ENCODE data around the gene ARHGAP18. TPM values are rescaled to one million over a fixed set of nuclear protein-coding genes. Genes with fewer than 3 reads are reported as not detected.

The ARHGAP18 gene
- total RNA-seq, 1 donor from 2014 or later, result 3.8 TPM

- H3K4me3 Mint-ChIP-seq, result no peak overlapping the region
- intact Hi-C loops (cut with micrococcal nuclease), result no loop called here
- H3K27me3 Mint-ChIP-seq, result no peaks in the 10 kb centered on the region
- no peak for DNase-seq
- H3K36me3 Mint-ChIP-seq (ENCODE audit: low read depth), result no peaks in the 10 kb centered on the region
- H3K27ac Mint-ChIP-seq, result no peak overlapping the region
- H3K4me1 Mint-ChIP-seq, result peaks cover 25% of the 10 kb centered on the region
- no peaks in the 10 kb centered on the region for H3K9me3 Mint-ChIP-seq
Measured at GRCh38 chr6:129665555-129665954, 44.4 kb downstream of the ARHGAP18 start.

GRCh38 chr6:129663531-129663930, 46.4 kb downstream of the ARHGAP18 start:
- Mint-ChIP-seq H3K4me3 (no peak overlapping the region), H3K4me1 (peaks cover 23% of the 10 kb centered on the region), H3K27ac (no peak overlapping the region), H3K9me3 (no peaks in the 10 kb centered on the region), H3K27me3 (no peaks in the 10 kb centered on the region), H3K36me3 (ENCODE audit: low read depth) (no peaks in the 10 kb centered on the region)
- no peak for DNase-seq
- intact Hi-C loops (cut with micrococcal nuclease), result no loop called here

DNA sequence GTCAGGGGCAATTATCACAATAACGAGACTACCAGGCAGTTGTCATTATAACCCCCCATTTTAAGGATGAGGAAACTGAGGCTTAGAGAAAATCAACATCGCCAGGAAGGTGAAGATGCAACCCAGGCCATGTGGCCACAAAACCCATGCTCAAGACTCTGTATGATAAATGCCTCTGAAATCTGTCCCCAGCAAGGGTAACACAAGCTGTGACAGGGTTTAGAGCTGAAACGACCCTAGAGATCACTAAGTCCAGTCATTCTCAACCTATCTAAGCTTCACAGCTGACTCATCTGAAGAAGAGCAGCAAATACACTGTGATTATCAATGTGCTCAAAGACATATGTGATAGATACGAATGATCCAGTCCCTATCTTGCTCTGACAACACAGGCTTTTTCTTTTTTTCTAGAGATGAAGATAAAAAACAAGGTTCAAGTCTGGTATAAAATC, 47.0 kb downstream of the ARHGAP18 start:
- Mint-ChIP-seq H3K4me1 (peaks cover 21% of the 10 kb centered on the region), H3K27ac (no peak overlapping the region)
- intact Hi-C loops (cut with micrococcal nuclease), result no loop called here

DNA sequence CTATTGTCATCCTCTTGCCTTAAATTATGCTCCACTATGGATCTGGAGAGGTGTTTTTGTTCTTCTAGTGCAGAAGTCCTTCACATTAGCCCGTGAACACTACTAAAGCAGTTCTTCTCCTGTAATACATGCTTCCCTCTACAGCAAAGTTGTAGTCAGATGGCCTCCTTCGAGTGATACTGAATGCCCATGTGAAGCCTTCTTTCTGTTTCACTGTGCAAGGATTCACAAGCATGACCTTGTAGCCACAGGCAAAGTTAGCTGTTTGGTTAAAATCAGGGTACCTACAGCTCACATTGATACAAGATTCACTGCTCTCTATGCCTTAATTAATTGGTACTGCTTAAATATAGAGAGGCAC, 47.6 kb downstream of the ARHGAP18 start:
- Mint-ChIP-seq H3K4me1 (peaks cover 19% of the 10 kb centered on the region), H3K27ac (no peak overlapping the region), H3K36me3 (ENCODE audit: low read depth) (no peaks in the 10 kb centered on the region), H3K4me3 (no peak overlapping the region), H3K27me3 (no peaks in the 10 kb centered on the region), H3K9me3 (no peaks in the 10 kb centered on the region)
- peak; percentile 45 for DNase-seq
- intact Hi-C loops (cut with micrococcal nuclease), result no loop called here

More for the DNA sequence above, 47.0 kb downstream of the ARHGAP18 start:
- no peak for DNase-seq
- H3K9me3 Mint-ChIP-seq, result no peaks in the 10 kb centered on the region
- no peak overlapping the region for H3K4me3 Mint-ChIP-seq
- H3K27me3 Mint-ChIP-seq, result no peaks in the 10 kb centered on the region
- H3K36me3 Mint-ChIP-seq (ENCODE audit: low read depth), result no peaks in the 10 kb centered on the region

GRCh38 chr6:129661536-129662405, 48.2 kb downstream of the ARHGAP18 start:
- peak; percentile 48 for DNase-seq
- Mint-ChIP-seq H3K9me3 (no peaks in the 10 kb centered on the region), H3K27ac (no peak overlapping the region), H3K36me3 (ENCODE audit: low read depth) (no peaks in the 10 kb centered on the region), H3K27me3 (no peaks in the 10 kb centered on the region), H3K4me1 (peaks cover 18% of the 10 kb centered on the region), H3K4me3 (no peak overlapping the region)
- intact Hi-C loops (cut with micrococcal nuclease), result no loop called here

GRCh38 chr6:129660346-129660676, 49.7 kb downstream of the ARHGAP18 start:
- Mint-ChIP-seq H3K4me1 (peaks cover 14% of the 10 kb centered on the region), H3K27me3 (no peaks in the 10 kb centered on the region), H3K27ac (no peak overlapping the region), H3K36me3 (ENCODE audit: low read depth) (no peaks in the 10 kb centered on the region), H3K9me3 (no peaks in the 10 kb centered on the region), H3K4me3 (no peak overlapping the region)
- intact Hi-C loops (cut with micrococcal nuclease), result no loop called here
- no peak for DNase-seq

- Mint-ChIP-seq H3K27ac (no peak overlapping the region), H3K9me3 (no peaks in the 10 kb centered on the region), H3K4me3 (no peak overlapping the region), H3K27me3 (no peaks in the 10 kb centered on the region), H3K4me1 (peaks cover 15% of the 10 kb centered on the region), H3K36me3 (ENCODE audit: low read depth) (no peaks in the 10 kb centered on the region)
- intact Hi-C loops (cut with micrococcal nuclease), result no loop called here
- DNase-seq, result peak; percentile 41
Measured at GRCh38 chr6:129659590-129660345, 50.2 kb downstream of the ARHGAP18 start.

DNA sequence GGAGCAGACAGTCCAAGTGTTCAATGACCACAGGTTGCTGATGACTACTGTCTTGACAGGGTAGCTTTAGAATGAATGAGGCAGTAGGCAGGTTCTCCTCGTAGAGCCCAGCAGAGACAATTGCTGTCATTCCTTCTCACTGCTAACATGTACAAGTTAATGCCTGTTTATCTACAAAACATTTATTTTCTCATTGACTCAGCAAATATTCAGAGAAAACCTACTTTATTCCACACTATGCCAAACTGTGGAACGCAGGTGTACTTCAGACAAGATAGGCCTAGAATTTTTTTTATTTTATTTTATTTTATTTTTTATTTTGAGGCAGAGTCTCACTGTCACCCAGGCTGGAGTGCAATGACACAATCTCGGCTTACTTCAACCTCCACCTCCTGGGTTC, 50.8 kb downstream of the ARHGAP18 start:
- H3K27me3 Mint-ChIP-seq, result no peaks in the 10 kb centered on the region
- H3K27ac Mint-ChIP-seq, result no peak overlapping the region
- no peak for DNase-seq
- intact Hi-C loops (cut with micrococcal nuclease), result no loop called here
- no peaks in the 10 kb centered on the region for H3K36me3 Mint-ChIP-seq (ENCODE audit: low read depth)
- peaks cover 14% of the 10 kb centered on the region for H3K4me1 Mint-ChIP-seq
- H3K9me3 Mint-ChIP-seq, result no peaks in the 10 kb centered on the region
- H3K4me3 Mint-ChIP-seq, result no peak overlapping the region

GRCh38 chr6:129657483-129657882, 52.5 kb downstream of the ARHGAP18 start:
- DNase-seq, result no peak
- Mint-ChIP-seq H3K36me3 (ENCODE audit: low read depth) (no peaks in the 10 kb centered on the region), H3K4me3 (no peak overlapping the region), H3K27ac (no peak overlapping the region), H3K9me3 (no peaks in the 10 kb centered on the region), H3K4me1 (peaks cover 12% of the 10 kb centered on the region), H3K27me3 (no peaks in the 10 kb centered on the region)
- intact Hi-C loops (cut with micrococcal nuclease), result no loop called here

GRCh38 chr6:129655334-129655733, 54.6 kb downstream of the ARHGAP18 start:
- no peak for DNase-seq
- no peaks in the 10 kb centered on the region for H3K9me3 Mint-ChIP-seq
- no peak overlapping the region for H3K27ac Mint-ChIP-seq
- intact Hi-C loops (cut with micrococcal nuclease), result no loop called here
- peaks cover 7% of the 10 kb centered on the region for H3K4me1 Mint-ChIP-seq
- H3K36me3 Mint-ChIP-seq (ENCODE audit: low read depth), result no peaks in the 10 kb centered on the region
- H3K27me3 Mint-ChIP-seq, result no peaks in the 10 kb centered on the region
- H3K4me3 Mint-ChIP-seq, result no peak overlapping the region

GRCh38 chr6:129653746-129654145, 56.2 kb downstream of the ARHGAP18 start:
- peaks cover 8% of the 10 kb centered on the region for H3K4me1 Mint-ChIP-seq
- no peak for DNase-seq
- H3K27ac Mint-ChIP-seq, result no peak overlapping the region
- no peaks in the 10 kb centered on the region for H3K9me3 Mint-ChIP-seq
- H3K27me3 Mint-ChIP-seq, result no peaks in the 10 kb centered on the region
- no peaks in the 10 kb centered on the region for H3K36me3 Mint-ChIP-seq (ENCODE audit: low read depth)
- intact Hi-C loops (cut with micrococcal nuclease), result no loop called here
- no peak overlapping the region for H3K4me3 Mint-ChIP-seq

- intact Hi-C loops (cut with micrococcal nuclease), result no loop called here
- no peaks in the 10 kb centered on the region for H3K9me3 Mint-ChIP-seq
- H3K27ac Mint-ChIP-seq, result no peak overlapping the region
- peaks cover 9% of the 10 kb centered on the region for H3K4me1 Mint-ChIP-seq
- no peak overlapping the region for H3K4me3 Mint-ChIP-seq
- no peak for DNase-seq
- no peaks in the 10 kb centered on the region for H3K36me3 Mint-ChIP-seq (ENCODE audit: low read depth)
- no peaks in the 10 kb centered on the region for H3K27me3 Mint-ChIP-seq
Measured at GRCh38 chr6:129653229-129653628, 56.7 kb downstream of the ARHGAP18 start.

DNA sequence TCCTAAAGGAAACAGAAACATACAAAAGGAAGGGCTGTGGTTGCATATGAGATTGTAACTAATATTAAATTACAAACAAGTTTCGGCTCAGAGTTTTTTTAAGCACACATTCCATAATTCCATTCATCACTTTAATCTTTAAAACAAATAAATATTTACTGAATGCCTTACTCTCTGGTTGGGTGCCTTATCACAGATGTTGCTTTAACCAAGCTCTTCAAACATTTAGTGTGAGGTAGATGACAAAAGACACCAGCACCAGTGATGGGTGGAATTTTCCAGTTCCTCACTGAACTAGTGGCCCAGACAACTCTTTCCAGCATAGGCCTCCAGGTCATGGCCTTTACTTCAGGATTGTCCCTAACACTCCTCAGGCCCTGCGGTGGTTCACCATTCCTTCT, 58.7 kb downstream of the ARHGAP18 start:
- intact Hi-C loops (cut with micrococcal nuclease), result no loop called here
- DNase-seq, result no peak
- Mint-ChIP-seq H3K36me3 (ENCODE audit: low read depth) (no peaks in the 10 kb centered on the region), H3K27me3 (peaks cover 4% of the 10 kb centered on the region), H3K4me1 (peaks cover 9% of the 10 kb centered on the region), H3K9me3 (no peaks in the 10 kb centered on the region), H3K4me3 (no peak overlapping the region), H3K27ac (no peak overlapping the region)

DNA sequence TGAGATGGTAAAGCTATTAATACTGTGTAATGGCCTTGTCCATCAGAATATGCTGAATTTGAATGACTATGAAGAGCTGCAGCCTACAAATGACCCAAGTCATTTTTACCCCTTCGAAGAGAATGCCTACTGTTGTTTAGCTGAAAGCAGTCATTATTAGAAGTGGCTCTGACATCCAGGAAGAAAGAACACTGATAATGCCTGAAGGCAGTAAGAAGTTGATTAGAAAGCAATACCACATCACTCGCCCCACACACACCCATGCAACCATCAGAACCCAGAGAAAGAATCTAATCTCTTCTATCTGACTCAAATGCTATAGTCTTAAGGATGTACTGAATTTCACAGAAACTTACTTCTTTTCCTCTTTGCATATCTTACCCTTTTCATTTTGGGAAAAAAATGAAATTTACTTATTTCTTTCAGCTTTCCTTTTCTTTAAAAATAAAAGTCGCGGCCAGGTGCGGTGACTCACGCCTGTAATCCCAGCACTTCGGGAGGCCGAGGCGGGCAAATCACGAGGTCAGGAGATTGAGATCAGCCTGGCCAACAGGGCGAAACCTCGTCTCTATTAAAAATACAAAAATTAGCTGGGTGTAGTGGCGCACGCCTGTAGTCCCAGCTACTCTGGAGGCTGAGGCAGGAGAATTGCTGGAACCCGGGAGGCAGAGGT, 61.0 kb downstream of the ARHGAP18 start:
- H3K36me3 Mint-ChIP-seq (ENCODE audit: low read depth), result no peaks in the 10 kb centered on the region
- intact Hi-C loops (cut with micrococcal nuclease), result no loop called here
- peaks cover 9% of the 10 kb centered on the region for H3K27me3 Mint-ChIP-seq

More for the DNA sequence above, 61.0 kb downstream of the ARHGAP18 start:
- Mint-ChIP-seq H3K4me1 (peaks cover 4% of the 10 kb centered on the region), H3K4me3 (no peak overlapping the region), H3K9me3 (no peaks in the 10 kb centered on the region), H3K27ac (no peak overlapping the region)
- DNase-seq, result no peak

All from activated CD4-positive, alpha-beta T cell treated with anti-CD3 and anti-CD28 coated beads, Interleukin-2, amount 10 ng/mL, durations not matched to agents 24 days and 14 days (primary cell).